ENCODE results near the gene TMEM94.

The TMEM94 gene

GRCh38 chr17:75525806-75526554, 69.5 kb downstream of the TMEM94 start:
- no peak for DNase-seq (ENCODE audit: low spot score)

- DNase-seq (ENCODE audit: low spot score): no peak
Observed at GRCh38 chr17:75526555-75527270, 70.3 kb downstream of the TMEM94 start.

GRCh38 chr17:75530837-75531720, 74.6 kb downstream of the TMEM94 start:
- DNase-seq (ENCODE audit: low spot score): no peak

GRCh38 chr17:75531721-75532072, 75.3 kb downstream of the TMEM94 start:
- no peak for DNase-seq (ENCODE audit: low spot score)

GRCh38 chr17:75535119-75535537, 78.7 kb downstream of the TMEM94 start:
- no peak for DNase-seq (ENCODE audit: low spot score)

- no peak for DNase-seq (ENCODE audit: low spot score)
Observed at GRCh38 chr17:75535871-75536270, 79.4 kb downstream of the TMEM94 start.

- no peak for DNase-seq (ENCODE audit: low spot score)
Observed at GRCh38 chr17:75536366-75536765, 79.9 kb downstream of the TMEM94 start.

GRCh38 chr17:75539967-75540729, 83.7 kb downstream of the TMEM94 start:
- DNase-seq (ENCODE audit: low spot score): no peak

GRCh38 chr17:75540923-75541503, 84.6 kb downstream of the TMEM94 start:
- DNase-seq (ENCODE audit: low spot score): no peak

- DNase-seq (ENCODE audit: low spot score): no peak
Observed at GRCh38 chr17:75542229-75542628, 85.8 kb downstream of the TMEM94 start.

- no peak for DNase-seq (ENCODE audit: low spot score)
Observed at GRCh38 chr17:75542728-75543336, 86.4 kb downstream of the TMEM94 start.

GRCh38 chr17:75544250-75544649, 87.8 kb downstream of the TMEM94 start:
- no peak for DNase-seq (ENCODE audit: low spot score)

GRCh38 chr17:75546181-75546580, 89.7 kb downstream of the TMEM94 start:
- DNase-seq (ENCODE audit: low spot score): no peak

GRCh38 chr17:75547091-75547490, 90.7 kb downstream of the TMEM94 start:
- no peak for DNase-seq (ENCODE audit: low spot score)

- no peak for DNase-seq (ENCODE audit: low spot score)
Observed at GRCh38 chr17:75548813-75549212, 92.4 kb downstream of the TMEM94 start.

All from AG08395 (cell line).